Upper lobe of left lung (tissue), 4 donors: ENCODE data around the gene PGM5.

Experiments
- POLR2AphosphoS5 ChIP-seq, 2 donors: sonication (generic); formaldehyde crosslinking; IDR thresholded peaks; one replicate each; pipeline ENCODE4 v1.5.1; 2017; ENCODE audit warnings: antibody characterized with exemption in 2 of 2
- TF ChIP-seq, protein P1 (sequence below), 6 experiments: fragments of 450-650 bp in 4 of 6; fragments of 200-600 bp in 2 of 6; sonication (generic) in 2 of 6; IDR thresholded peaks; one replicate each; pipeline ENCODE4 v1.5.1; 2016 to 2019; ENCODE audit warnings: antibody characterized with exemption in 6 of 6

DNA sequence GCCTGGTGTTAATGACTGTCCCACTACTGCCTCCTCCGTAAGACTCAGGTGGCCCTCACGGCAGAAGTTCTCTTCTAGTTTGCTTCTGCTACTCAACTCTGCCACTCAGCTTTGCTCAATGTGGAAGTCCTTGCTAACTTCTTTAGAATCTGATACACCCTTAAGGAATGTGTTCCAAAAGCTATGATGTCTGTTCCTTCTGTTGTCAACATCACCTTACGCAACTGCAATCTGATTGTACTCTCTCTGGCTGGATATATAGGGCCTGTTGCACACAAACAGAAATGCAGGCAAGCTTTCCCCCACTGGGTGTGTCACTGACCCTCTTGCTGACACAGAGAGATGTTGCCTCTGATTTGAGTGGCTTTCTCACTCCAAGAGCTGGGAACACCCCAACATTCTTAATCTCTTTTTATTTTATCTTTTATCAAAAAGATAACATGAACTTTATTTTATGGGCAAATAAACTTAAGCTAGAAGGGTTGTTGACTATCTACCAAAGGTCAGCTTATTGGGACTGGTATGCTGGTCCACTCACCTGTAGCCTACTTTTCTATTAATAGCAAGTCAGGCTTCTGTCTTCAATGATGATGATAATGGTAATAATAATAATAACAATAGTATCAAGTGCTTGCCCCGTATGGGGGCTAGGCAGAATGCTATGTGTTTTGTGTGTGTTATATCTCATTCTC is 159.1 kb downstream of the PGM5 start:
- TF ChIP-seq, protein P1, sequence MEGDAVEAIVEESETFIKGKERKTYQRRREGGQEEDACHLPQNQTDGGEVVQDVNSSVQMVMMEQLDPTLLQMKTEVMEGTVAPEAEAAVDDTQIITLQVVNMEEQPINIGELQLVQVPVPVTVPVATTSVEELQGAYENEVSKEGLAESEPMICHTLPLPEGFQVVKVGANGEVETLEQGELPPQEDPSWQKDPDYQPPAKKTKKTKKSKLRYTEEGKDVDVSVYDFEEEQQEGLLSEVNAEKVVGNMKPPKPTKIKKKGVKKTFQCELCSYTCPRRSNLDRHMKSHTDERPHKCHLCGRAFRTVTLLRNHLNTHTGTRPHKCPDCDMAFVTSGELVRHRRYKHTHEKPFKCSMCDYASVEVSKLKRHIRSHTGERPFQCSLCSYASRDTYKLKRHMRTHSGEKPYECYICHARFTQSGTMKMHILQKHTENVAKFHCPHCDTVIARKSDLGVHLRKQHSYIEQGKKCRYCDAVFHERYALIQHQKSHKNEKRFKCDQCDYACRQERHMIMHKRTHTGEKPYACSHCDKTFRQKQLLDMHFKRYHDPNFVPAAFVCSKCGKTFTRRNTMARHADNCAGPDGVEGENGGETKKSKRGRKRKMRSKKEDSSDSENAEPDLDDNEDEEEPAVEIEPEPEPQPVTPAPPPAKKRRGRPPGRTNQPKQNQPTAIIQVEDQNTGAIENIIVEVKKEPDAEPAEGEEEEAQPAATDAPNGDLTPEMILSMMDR (IDR thresholded peaks at IDR 0.05), result no peak
- peak; percentile 17 to 66 for TF ChIP-seq POLR2AphosphoS5 (IDR thresholded peaks at IDR 0.05)
